Activated CD4-positive, alpha-beta T cell treated with anti-CD3 and anti-CD28 coated beads, Interleukin-2, amount 50 U/mL, for 24 hours (primary cell): Measurements from ENCODE around the gene RBM20.

Experiments
- DNase-seq, 2 donors: peaks; one replicate each; pipeline ENCODE4 v3.0.0-alpha.2; 2020; ENCODE audit warnings: low read depth in 1 of 2, low spot score in 1 of 2

Gene RBM20

DNA sequence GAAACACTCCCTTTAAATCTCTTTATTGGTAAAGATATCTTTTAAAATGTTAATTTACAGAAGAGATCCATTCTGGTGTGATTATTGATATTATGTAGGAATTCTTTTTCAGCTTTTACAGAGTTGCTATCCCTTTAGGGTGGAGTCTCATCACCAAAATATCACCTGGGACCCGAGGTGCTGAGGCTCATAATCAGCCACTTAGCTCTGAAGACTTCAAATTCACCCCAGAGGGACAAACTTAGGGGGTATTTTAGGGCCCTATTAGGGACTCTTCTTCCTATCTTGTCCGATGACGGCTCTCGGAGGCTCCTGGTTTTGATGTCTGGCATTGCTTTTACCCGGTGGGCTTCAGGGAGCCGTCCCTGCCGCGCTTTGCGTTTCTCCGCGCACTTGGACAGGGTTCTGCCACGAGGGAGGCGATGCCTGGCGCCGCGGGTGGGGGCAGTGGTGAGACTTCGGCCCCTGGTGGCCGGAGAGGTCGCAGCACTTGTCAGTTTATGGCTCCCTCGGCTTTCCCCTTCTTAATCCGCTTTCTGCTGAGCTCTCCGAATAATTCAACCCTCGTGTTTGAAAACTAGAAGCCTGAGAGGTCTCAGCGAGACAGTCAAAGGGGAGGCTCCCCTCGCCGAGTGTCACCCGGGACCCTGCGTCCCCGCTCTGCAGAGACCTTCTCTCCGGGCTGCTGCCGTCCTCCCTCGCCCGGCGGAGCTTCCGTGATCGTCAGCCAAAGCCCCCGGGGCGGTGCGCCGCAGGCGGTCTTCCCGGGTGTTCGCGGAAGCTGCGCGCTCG, 27.8 kb downstream of the RBM20 start:
- peak; percentile 37 to 57 for DNase-seq

DNA sequence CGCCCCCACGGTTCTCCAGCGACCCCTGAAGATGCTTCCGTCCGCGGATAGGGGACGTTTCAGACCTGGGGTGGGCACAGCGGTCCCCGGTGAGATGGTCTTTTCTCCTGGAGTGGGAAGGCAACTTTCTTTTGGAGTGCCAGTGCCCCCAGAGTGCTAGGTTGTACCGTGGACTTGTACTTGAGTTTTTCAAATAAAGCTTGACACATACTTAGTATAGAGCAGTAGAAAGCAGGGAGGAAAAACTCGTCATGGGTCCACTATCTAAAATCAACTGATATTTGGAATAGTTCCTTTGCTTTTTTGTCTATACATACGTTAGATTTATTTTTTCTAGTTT, 28.4 kb downstream of the RBM20 start:
- DNase-seq = no peak

DNA sequence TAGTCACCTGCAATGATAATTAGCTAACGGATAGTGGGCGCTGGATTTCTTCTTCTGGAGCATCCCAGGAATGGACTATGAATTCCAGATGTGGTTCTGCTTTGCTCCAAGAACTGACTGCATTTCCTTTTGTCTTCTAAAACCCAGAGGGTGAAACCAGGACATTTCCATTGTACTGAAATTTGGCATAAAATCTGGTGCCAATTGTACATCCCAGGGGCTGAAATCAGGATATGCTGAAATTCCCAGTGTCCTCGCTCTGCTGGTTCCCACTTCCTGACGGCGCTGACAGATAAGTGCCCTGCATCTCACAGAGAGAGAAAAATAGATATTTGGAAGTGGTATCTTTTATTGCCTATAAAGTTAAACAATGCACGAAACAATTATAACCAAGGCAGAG, 31.9 kb downstream of the RBM20 start:
- DNase-seq = no peak

DNA sequence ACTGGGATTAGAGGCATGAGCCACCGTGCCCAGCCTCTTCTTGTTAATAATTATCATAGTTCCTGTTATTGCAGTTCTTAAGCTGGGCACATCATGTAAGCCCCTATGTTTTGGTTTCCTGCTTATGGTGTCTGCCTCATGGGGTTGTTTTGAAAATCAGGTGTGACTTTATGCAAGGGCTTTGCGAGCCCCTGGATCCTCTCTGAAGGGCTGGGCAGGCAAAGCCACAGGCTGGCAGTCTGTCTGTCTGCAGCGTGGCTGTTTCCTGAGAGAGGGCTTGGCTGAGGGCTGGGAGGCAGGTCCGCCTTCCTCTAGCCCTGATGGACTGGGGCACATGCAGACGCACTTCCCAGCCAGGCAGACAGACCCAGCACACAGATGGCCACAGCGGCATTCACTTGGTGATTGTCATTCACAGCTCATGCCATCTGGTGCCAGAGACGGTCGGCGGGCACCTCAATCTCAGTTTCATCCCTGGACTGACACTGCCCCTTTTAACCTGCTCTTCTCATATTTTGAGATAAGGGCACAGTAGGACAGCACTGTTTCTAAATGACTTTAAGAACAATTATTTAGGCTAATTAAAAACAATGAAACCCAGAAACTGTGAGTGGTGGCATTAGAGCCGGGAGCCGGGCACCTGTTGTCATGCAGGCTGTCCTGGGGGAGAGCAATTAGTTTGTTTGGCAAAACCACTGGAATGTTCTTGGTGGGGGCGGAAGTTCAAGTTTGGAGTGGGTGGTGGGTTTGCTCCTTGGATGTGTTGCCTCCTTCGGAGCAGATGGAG, 35.5 kb downstream of the RBM20 start:
- DNase-seq = no peak

DNA sequence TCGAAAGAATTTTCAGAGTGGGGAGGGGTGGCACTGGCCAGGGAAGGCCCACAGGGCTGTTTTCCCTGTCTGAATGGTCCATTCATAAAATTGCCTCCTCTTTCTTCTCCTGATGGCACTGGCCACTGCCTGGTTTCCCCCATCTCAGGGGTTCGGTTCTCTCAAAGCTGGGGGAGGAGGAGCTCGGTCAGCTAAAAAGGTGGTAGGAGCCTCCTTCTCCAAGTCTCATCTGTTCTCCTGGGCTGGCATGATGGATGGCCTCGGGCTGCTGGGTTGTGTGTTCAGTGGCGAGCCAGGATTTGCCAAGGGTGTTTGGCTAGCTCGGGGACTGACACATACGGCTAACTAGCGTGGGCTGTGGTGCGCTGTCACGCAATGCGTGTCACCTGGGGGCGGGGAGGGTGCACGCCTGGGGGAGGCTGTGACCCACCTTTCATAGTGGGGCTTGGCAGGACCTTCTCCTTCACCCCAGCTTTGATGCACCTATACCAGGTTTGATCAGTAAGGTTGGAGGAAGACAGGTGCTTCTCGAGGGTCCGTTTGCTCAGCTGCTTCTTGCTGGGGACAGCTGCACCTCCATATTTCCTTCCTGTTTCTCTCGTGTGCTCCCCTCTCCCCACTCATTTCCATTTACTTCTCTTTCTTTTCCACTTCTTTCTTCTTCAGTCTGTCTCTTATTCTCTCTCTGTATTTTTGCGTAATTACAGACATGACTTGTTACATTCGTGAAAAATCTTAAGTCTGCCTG, 36.3 kb downstream of the RBM20 start:
- DNase-seq = no peak

DNA sequence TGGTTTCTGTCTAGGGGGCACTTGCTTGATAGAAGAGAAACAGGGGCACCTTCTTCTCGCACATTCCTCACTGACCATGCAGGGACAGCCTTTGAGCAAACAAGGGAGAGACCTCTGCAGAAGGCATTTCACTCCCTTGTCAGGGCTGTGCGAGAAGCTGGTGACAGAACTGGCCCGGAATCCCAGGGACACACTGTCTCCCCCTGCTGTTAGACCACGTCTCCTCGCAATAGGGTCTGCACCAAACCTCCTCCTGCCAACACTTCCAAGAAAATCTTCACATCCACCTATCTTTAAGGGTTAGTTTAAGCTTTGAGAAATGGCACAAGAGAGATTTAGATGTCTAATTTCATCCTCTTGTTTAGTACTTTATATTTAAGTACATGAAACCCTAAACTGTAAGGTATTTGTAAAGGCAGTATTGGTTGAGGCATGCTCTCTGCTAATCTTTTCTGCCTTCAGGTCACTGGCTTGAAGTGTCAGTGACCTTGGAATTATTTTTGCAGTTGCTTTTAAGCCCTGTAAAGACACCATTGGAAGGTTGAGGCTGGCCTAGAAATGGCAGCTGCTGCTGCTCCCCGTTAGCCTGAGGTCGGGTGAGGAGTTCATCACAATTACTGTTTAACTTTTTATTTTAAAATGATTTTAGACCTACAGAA, 37.0 kb downstream of the RBM20 start:
- DNase-seq = peak in 1 of 2 donors; percentile 12

DNA sequence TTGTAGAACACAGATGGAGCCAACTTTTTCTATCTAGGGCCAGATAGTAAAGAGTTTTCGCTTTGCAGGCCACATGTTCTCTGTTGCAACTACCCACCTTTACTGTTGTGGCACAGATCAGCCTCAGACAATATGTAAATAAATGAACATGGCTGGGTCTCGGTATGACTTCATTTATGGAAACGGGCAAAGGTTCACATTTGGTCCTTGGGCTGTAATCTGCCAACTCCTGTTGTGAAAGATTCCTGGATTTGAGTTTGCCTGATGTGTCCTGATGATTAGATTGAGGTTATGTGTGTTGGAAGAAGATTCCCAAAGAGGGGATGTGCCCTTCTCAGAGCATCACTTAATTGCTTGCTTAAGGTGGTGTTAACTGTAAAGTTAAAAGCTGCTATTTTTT, 38.2 kb downstream of the RBM20 start:
- DNase-seq = no peak

DNA sequence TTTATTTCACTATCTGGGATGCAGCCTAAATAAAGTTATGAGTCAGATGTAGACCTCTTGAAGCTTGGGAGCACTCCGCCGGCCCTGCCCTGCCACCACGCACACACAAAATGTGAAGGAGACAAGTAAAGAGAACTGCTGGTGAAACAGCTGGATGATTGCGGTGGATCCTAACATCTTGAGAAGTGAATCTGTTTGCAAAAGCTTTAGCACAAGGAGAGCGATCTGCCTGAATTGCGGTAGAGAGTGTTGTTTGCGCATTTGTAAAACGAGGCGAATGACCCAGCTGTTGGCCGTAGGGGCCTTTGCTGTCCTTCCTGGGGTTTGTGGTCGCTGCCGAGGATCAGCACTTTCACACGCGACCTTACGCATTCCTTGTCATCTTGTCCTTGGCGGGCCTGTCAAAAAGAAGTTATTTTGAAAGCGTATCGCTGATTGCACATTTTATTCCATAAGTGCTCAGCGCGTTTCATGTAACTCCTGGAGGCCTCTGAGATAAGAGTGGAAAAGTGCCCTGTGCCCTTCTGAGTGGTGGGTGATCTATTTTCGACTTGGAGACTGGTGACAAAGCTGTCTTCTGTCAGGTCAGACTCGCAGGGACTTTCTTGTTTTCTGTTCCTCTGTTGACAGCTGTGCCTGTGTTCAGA, 40.8 kb downstream of the RBM20 start:
- DNase-seq = no peak

DNA sequence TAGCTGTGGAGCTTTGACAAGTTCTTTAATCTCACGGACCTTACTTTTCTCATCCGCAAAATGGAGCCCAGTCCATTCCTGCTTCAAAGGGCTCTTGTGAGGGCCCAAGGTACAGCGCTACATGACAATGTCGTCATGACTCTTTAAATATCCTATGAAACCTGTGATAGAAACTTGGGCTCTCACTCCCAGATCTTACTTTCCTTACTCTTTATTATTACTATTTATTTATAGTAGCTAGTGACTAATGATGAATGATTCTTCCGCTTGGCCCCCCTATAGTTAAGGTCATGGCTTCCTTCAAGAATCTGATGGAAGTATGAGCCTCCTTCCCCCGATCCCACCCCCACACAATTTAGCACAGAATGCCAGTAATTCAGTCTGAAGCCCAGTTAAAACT, 41.9 kb downstream of the RBM20 start:
- no peak for DNase-seq

DNA sequence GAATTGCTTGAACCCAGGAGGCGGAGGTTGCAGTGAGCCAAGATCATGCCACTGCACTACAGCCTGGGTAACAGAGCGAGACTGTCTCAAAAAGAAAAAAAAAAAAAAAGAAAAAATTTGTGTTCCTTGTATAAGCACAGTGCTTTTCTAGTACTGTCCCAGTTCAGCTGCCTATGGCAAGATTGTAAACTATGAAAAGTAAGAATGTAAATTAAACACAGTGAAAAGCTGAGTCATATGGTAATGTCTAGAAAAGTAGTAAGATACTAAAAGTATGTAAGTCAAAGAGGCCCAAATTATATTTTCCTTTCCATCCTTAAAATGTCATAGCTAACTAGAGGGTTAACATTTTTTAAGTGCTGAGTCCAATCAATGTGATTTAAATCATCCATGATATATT, 42.8 kb downstream of the RBM20 start:
- no peak for DNase-seq

DNA sequence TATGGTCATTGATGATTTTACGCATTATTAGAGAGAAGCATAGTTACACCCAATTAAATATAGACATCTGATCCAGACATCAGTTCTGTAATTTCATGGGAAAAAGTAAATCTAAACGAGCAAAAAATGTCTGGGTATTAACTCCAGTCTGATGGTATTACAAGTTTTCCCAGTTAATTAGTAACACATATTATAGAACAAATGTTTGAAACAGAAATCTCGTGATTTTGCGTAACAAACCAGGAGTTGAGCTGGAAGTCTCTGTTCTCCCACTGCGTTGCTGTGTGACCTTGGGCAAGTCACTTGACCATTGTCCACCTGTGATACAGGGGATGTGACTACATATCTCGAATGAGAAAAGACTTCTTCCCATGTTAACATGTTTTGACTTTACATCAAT, 43.3 kb downstream of the RBM20 start:
- no peak for DNase-seq

DNA sequence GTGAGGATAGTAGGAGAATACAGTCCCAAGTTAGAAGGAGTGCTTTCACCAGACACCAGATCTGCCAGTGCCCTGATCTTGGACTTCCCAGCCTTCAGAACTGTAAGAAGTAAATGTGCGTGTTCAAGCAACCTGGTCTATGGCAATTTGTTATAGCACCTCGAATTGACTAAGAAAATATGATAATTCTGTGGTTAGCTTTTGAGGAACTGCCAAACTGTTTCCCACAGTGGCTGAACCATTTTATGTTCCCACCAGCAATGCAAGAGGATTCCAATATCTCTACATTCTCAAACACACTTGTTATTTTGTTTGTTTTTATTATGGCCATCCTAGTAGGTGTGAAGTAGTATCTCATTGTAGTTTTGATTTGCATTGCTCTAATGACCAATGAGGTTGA, 47.0 kb downstream of the RBM20 start:
- no peak for DNase-seq

DNA sequence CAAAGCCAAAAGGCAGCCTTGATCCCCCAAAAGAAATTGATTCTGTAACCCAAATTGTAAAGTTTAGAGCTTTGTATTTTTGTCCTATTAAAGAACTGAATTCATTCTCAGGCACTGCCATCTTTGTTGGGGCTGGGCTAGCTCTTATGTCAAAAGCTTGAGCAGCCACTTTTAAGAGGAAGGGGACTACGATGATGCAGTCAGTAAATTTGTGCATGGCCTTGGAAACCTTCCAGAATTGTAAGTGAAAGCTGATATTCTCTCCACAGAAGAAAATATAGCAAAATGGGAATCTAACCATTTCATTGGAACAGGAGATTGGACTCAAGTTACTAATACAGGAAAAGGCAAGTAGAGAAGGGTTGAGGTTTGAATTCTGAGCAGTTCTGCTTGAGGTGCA, 50.1 kb downstream of the RBM20 start:
- no peak for DNase-seq

DNA sequence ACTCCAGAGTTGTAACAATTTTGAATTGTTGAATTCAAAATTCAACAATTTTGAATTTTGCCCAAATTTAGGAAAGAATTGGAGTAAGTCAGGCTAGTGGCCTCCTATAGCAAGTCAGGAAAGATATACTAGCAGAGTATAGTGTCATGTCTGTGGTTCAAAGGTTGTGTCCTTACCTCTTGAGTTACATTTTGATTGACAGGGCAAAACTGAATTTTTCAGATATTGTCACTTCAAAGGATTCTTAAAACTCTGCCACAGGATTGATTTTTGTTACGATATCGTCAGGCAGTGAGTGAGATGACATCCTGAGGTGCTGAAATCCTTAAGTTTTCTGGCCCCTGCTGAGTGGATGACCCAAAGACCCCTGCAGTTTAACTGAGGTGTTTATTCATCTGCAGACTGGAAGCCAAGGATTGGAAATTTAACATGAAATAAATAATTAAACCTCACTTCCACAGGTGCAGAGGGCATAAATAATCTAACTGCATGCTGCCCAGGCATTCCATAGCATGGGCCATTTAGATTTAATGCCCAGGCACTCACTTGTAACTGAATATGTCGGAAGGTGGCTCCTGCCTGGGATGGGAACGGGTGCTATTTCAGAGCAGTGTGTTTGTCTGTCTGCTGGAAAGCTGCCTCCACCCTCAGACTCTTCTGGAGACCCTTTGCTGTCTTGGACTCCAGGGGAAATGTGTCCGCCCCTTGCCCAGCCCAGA, 50.8 kb downstream of the RBM20 start:
- no peak for DNase-seq

DNA sequence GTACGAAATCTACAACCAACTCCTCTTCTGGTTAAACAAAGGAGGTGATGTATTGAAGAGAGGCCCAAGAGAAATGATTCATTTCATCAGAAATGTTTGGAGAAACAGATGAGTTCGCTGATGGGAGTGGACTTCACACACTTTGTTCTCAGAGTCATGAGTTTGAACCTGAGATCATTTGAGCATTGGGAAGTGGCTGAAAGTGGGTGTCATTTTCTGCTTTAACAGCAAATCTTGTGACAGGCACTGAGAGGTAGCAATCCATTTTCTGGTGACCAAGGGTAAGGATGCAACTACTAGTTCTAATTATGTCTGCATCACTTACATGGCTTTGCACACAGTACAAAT, 51.4 kb downstream of the RBM20 start:
- no peak for DNase-seq

DNA sequence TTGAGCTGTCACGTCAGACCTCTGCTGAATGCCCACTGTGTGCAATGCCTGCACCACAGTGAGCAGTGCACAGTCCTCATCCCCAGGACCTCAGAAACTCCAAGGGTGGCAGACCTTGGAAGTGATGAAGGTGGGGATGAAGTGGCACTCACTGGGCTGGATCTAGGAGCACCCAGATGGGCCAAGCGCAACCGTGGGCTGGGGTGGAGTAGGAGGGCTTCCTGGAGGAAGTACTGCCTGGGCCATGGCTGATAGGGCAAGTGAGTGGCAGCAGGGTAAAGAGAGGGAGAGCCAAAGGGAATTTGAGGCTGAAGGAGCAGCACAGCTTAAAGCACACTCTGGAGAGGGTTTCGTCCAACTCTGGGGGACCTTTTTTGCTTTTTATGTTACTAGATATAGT, 52.3 kb downstream of the RBM20 start:
- no peak for DNase-seq

DNA sequence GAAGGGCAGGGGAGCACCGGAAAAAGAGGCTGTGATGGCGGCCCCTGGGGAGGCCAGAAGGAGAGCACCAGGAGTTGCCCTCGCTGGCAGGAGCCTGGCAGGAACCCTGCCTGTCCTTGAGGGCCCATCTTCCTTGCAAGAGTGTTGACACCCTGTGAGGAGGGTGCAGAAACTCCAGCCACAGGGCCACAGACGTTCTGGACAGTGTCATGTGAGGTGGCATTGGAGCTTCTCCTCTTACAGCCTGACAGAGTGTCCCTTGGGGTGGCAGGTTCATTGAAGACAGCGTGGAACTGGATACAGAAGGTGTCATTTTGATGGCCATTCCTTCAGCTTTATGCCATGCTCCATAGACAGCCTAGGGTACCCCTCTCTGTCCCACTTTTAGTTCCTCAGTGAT, 54.2 kb downstream of the RBM20 start:
- no peak for DNase-seq

DNA sequence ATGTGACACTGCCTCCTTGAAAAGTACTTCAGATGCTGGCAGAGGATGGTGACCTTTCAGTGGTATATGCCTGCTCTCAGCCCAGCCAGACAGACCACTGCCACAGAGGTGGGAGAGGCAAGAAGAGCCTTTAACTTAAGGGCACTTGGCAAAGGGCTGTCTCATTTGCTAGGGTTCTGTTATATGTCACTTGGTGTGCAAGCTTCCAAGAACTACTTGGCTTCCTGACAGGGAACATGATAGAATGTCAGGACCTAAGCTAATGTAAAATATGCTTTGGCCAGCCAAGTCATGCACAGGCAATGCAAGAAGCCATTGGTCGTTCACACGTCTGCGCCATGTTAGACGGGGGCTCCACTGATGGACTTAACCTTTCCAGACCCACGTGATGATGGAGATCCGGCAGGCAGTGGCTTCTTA, 54.7 kb downstream of the RBM20 start:
- DNase-seq = no peak

DNA sequence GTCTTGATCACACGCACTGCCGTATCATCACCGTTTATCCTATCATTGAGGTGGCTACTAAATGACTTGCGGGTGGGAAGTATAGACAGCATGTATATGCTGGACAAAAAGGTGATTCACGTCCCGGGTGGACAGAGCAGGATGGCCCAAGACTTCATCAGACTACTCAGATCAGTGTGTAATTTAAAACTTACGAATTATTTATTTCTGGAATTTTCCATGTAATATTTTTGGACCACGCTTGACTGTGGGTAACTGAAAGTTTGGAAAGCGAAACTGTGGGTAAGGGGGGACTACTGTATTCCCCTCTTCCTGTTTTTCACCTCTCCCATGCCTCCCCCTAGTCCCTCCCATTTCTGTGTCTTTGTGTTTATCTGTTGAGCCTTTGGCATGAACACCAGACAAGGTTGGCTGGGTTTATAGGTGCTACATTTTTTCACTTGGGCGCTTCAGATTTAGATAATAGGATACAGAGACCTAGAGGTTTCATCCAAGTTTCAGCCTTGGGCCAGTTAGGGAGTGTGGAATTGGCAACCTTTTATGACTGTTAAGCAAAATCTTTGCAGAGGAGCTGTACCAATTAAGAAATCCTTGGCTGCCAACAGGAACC, 55.8 kb downstream of the RBM20 start:
- no peak for DNase-seq

DNA sequence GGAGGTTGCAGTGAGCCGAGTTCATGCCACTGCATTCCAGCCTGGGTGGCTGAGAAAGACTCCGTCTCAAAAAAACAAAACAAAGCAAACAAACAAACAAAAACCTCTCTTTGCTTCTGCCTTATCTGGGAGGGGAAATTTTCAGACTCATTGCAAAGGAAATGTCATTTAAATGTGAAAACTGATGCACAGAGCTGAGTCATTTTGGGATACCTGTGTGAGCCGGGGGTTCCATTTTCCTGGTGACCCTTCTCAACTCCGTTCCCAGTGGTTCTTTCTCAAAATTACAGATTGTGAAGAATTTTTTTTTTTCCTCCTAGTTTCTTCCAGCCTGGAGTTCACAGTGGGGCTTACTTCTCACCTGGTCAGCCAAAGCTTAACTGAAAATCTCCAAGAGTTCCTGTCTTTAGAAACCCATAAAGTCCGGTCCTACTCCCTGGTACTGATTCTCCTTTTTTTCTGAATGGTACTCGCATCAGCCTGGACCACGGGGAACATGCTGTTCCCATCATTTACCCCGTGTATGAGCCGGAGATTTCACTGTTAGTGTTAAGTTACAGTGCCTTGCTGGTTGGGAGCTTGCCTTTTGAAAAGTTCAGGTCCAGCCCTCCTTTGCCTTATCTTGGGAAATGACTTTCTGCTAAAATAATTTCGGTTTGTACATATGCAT, 56.9 kb downstream of the RBM20 start:
- DNase-seq = no peak
